GM19397 (cell line): Measurements from ENCODE around the gene TEX28.
"Not testable (repeated sequence)": the region's sequence is repeated elsewhere in the genome, so short reads cannot be mapped to it uniquely, and the experiment has no call there.

Source experiments
- ATAC-seq: cut with Tn5 transposase; IDR thresholded peaks from one replicate; pipeline ENCODE4 v1.9.1; 2021; ENCODE audit warnings: mild to moderate bottlenecking, moderate library complexity; ENCODE audit not compliant: unreplicated experiment

Gene TEX28

DNA sequence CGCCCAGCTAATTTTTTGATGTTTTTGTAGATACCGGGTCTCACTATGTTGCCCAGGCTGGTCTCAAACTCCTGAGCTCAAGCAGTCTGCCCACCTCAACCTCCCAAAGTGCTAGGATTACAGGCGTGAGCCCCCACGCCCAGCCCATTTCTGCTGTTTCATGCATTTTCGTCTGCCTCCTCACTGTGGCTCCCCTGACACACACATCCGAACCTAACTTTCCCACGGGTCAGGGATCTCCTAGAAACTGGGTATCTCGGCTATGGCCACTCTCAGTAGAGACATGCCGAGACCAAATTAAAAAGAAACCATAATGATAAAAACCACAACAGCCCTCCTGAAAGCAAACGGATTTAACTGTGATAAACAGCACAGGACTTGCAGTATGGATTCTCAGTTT, 46.8 kb downstream of the TEX28 start:
- not testable (repeated sequence) for ATAC-seq

- not testable (repeated sequence) for ATAC-seq
These were observed 47.4 kb downstream of the TEX28 start for GRCh38 chrX:154247377-154248045.

- not testable (repeated sequence) for ATAC-seq
These were observed 54.9 kb downstream of the TEX28 start for GRCh38 chrX:154239982-154240503.

DNA sequence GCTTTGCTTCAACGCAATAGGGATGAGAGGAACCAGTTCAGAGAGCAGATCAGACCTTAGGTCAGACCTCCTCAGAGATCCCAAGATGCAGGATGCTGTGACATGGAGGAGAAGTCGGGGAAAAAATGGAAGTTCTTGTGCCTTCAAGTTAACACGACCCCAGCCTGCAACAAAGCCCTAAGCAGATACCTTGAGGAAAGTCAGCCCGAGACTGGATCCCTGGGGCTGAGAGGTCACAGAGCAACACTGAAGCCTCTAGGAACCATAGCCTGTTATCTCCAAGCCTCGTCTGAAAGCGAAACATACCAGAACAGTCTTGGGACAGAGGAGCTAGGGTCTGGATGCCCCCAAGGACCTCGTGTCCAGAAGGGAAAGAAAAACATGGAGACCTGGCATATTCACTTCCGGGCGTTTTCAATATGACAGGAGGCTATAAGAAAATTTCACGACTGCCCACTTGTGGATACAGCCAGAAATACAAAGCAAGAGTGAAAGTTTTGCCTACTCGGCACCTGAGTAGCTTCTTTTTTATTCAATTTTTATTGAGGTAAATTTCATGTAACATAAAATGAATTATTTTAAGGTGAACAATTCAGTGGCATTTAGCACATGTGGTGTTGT, 55.9 kb downstream of the TEX28 start:
- ATAC-seq: not testable (repeated sequence)

DNA sequence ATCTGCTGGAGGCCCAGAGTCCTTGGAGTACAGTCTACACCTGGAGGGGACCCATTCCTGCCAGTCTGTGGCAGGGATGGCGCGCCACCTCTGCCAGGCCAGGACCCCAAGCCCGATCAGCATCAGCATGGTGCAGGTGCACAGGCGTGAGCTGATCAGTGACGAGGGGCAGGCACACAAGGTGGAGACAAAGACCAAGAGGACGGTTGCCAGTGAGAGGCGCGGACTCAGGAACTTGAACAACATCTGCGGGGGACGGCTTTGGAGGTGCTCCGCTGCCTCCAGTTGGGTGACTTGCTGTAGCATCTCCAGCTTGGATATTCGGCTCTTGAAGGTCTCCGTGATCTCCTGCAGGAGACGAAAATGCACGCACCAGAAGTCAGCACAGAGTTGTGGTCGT, 61.3 kb downstream of the TEX28 start:
- ATAC-seq: not testable (repeated sequence)

GRCh38 chrX:154231443-154231842, 63.5 kb downstream of the TEX28 start:
- ATAC-seq: not testable (repeated sequence)

GRCh38 chrX:154226706-154227105, 68.2 kb downstream of the TEX28 start:
- ATAC-seq: not testable (repeated sequence)

DNA sequence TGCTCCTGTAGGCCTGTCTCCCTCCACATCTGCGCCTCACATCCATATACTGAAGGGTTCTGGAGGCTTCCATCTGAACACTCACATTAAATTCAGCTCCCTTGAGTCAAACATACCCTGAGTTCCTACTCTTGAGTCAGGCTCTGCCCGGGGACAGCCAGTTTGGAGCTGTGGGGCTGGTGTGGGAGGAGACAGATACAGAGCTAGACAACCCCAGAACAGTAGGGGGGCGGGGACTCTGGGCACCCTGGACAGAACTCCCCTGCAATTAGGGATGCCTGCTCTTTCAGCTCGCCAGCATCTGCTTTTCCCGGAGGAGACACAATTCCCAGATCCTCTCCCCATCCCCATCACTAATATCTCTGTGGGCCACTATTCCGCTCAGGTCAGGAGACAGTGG, 69.6 kb downstream of the TEX28 start:
- not testable (repeated sequence) for ATAC-seq
